Spleen (tissue), 11 donors: ENCODE data around the gene ILDR1. TPM values are rescaled to one million over a fixed set of nuclear protein-coding genes. Genes with fewer than 3 reads are reported as not detected.

Experiments
- DNase-seq: peaks from one replicate; pipeline ENCODE4 v3.0.0-alpha.2; 2020
- H3K27ac ChIP-seq, 8 donors: fragments of 200-600 bp; sonication (generic) in 7 of 8; 1 replicate in 4 of 8; 2 replicates in 4 of 8; pipeline versions ENCODE4 v1.5.0 to v1.8.0; 2016 to 2021; ENCODE audit warnings: inconsistent platforms in 4 of 8, mild to moderate bottlenecking in 4 of 8, moderate library complexity in 1 of 8
- H3K27me3 ChIP-seq, 7 donors: fragments of 200-600 bp; sonication (generic) in 6 of 7; replicated peaks in 1 of 7; 1 replicate in 4 of 7; 2 replicates in 3 of 7; pipeline versions ENCODE4 v1.5.0 to v1.8.0; 2016 to 2021; ENCODE audit warnings: inconsistent platforms in 3 of 7, mild to moderate bottlenecking in 1 of 7
- H3K36me3 ChIP-seq, 6 donors: fragments of 200-600 bp; sonication (generic) in 5 of 6; 1 replicate in 4 of 6; 2 replicates in 2 of 6; pipeline versions ENCODE4 v1.5.0 to v1.8.0; 2016 to 2021; ENCODE audit warnings: inconsistent platforms in 2 of 6
- H3K4me1 ChIP-seq, 6 donors: fragments of 200-600 bp; sonication (generic) in 5 of 6; 1 replicate in 3 of 6; 2 replicates in 3 of 6; pipeline versions ENCODE4 v1.5.0 to v1.8.0; 2016 to 2021; ENCODE audit warnings: inconsistent platforms in 3 of 6
- H3K4me3 ChIP-seq, 8 donors: fragments of 200-600 bp; sonication (generic) in 7 of 8; 1 replicate in 4 of 8; 2 replicates in 4 of 8; pipeline versions ENCODE4 v1.5.0 to v1.8.0; 2016 to 2021; ENCODE audit warnings: inconsistent platforms in 4 of 8, mild to moderate bottlenecking in 4 of 8, moderate library complexity in 2 of 8
- H3K9me3 ChIP-seq, 8 donors: fragments of 200-600 bp; sonication (generic) in 7 of 8; 1 replicate in 4 of 8; 2 replicates in 4 of 8; pipeline versions ENCODE4 v1.5.0 to v1.8.0; 2016 to 2021; ENCODE audit warnings: inconsistent platforms in 4 of 8
- CTCF ChIP-seq, 11 experiments: fragments of 200-600 bp in 7 of 11; fragments of 450-650 bp in 4 of 11; sonication (generic) in 4 of 11; IDR thresholded peaks in 8 of 11; conservative IDR thresholded peaks in 3 of 11; 1 replicate in 7 of 11; 2 replicates in 4 of 11; pipeline versions ENCODE4 v1.4.0 to v1.8.0; 2016 to 2021; ENCODE audit warnings: antibody characterized with exemption in 11 of 11, inconsistent platforms in 4 of 11, mild to moderate bottlenecking in 1 of 11
- POLR2A ChIP-seq, 3 donors: fragments of 450-650 bp; IDR thresholded peaks; one replicate each; pipeline ENCODE4 v1.5.1; 2017; ENCODE audit warnings: antibody characterized with exemption in 3 of 3, mild to moderate bottlenecking in 1 of 3
- POLR2AphosphoS5 ChIP-seq, 3 donors: sonication (generic); formaldehyde crosslinking; IDR thresholded peaks; one replicate each; pipeline ENCODE4 v1.5.1; 2017; ENCODE audit warnings: antibody characterized with exemption in 3 of 3
- WGBS, 5 donors: extraction: QIAGEN DNeasy Blood & Tissue Kit in 3 of 5; methylation state at CpG; one replicate each; pipeline versions ENCODE4 v1.1.5 to v1.1.7; 2013 to 2018; 5-methylcytosine and 5-hydroxymethylcytosine counted together
- intact Hi-C: fragments of 100-400 bp; cut with DNase I; formaldehyde crosslinking; loops from one replicate; pipeline ENCODE4 v1.15.0; 2023; ENCODE audit warnings: low total_unique reads
- polyA plus RNA-seq, 3 donors: library from polyadenylated mRNA; stranded (reverse); fragments of 200-250 nt; gene quantifications; one replicate each; pipeline ENCODE4 v1.2.1, GENCODE V29; 2013
- total RNA-seq, 7 donors: library from RNA; depleted of rRNA in 3 of 7; stranded (reverse); fragments of >200 nt in 3 of 7; fragmentation: NEBNext Ultra II Directional in 4 of 7; extraction: Animal tissue kit (Norgen Biotek cat#: 25700) in 4 of 7; gene quantifications; one replicate each; pipeline versions ENCODE4 v1.1.0 to v1.2.1, GENCODE V29; 2016 to 2021
- donor health status: healthy with polysubstance abuse.
- donor health status: DM: no; HTN: no; CAD: no; lungs with moderate emphysema.
- donor health status: DM: no; HTN: no; CAD: no.
- donor health status: Bipolar disorder and iron deficiency.
- donor health status: healthy.
- donor health status: DM: no; HTN: no; CAD: no.
- donor health status: DM: yes; HTN: yes; CAD: no.

ILDR1 gene
- total and polyA plus RNA-seq, 10 donors = 0.26 to 3.1 (median 0.95) TPM

GRCh38 chr3:121992601-121993560 lies 29.2 kb downstream of the ILDR1 start:
- H3K4me1 ChIP-seq = peaks cover 6 to 79% (median 50%) of the 10 kb centered on the region in 6 donors
- H3K36me3 ChIP-seq = no peaks in the 10 kb centered on the region
- H3K4me3 ChIP-seq = no peak overlapping the region
- H3K27ac ChIP-seq = peak overlapping the region in 5 of 8 donors; percentile 26 to 87 (median 35)
- 84 to 91% (median 89%) methylated on average over 28 to 31 of the region's 31 CpGs for WGBS, 5 donors
- no peaks in the 10 kb centered on the region for H3K9me3 ChIP-seq
- DNase-seq = peak; percentile 81
- no peaks in the 10 kb centered on the region for H3K27me3 ChIP-seq
- intact Hi-C loops = no loop called here
- TF ChIP-seq POLR2A (IDR thresholded peaks at IDR 0.05) (no peak), CTCF (IDR thresholded peaks at IDR 0.05 in 8 of 11, conservative IDR thresholded peaks at IDR 0.05 in 3 of 11) (no peak), POLR2AphosphoS5 (IDR thresholded peaks at IDR 0.05) (peak in 2 of 3 donors; percentile 41 to 47)

GRCh38 chr3:121989943-121990342 lies 32.1 kb downstream of the ILDR1 start:
- intact Hi-C loops = no loop called here
- no peak for DNase-seq
- no peaks in the 10 kb centered on the region for H3K9me3 ChIP-seq
- no peaks in the 10 kb centered on the region for H3K27me3 ChIP-seq
- no peaks in the 10 kb centered on the region for H3K36me3 ChIP-seq
- no peak overlapping the region for H3K4me3 ChIP-seq
- H3K27ac ChIP-seq = no peak overlapping the region
- peaks cover 0 to 51% (median 25%) of the 10 kb centered on the region in 6 donors for H3K4me1 ChIP-seq
- TF ChIP-seq CTCF (IDR thresholded peaks at IDR 0.05 in 8 of 11, conservative IDR thresholded peaks at IDR 0.05 in 3 of 11) (peak in 3 of 11 experiments; percentile 5 to 14 (median 14)), POLR2AphosphoS5 (IDR thresholded peaks at IDR 0.05) (no peak)

GRCh38 chr3:121988146-121988545 lies 33.9 kb downstream of the ILDR1 start:
- Histone ChIP-seq H3K36me3 (no peaks in the 10 kb centered on the region), H3K27me3 (no peaks in the 10 kb centered on the region), H3K4me3 (no peak overlapping the region), H3K9me3 (peaks cover 0 to 13% (median 11%) of the 10 kb centered on the region in 8 donors), H3K4me1 (peaks cover 0 to 33% (median 12%) of the 10 kb centered on the region in 6 donors), H3K27ac (no peak overlapping the region)
- TF ChIP-seq POLR2AphosphoS5 (IDR thresholded peaks at IDR 0.05) (no peak), CTCF (IDR thresholded peaks at IDR 0.05 in 8 of 11, conservative IDR thresholded peaks at IDR 0.05 in 3 of 11) (no peak)
- DNase-seq = no peak
- WGBS, 5 donors = 81 to 91% (median 86%) methylated on average over 2 of the region's 2 CpGs
- intact Hi-C loops = no loop called here

DNA sequence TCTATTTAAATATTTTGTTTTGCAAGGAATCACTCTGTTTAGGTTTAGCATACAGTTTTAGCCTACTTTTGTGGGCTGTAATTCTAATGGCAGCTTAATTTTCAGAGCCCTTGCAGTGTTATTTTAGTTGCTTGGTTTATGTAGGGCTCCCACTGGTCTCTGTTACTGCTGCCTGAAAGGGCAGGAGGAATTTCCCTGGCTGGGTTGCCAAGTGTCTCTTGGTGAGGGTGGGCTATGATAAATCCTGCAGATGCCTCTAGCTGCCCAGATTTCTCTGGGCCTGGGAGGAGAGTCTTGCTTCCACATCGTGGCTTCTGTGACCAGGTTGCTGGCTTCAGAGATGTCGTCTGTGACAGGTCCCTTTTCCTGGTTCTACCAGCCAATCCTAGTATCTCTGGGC lies 36.2 kb downstream of the ILDR1 start:
- intact Hi-C loops = no loop called here
- H3K4me3 ChIP-seq = no peak overlapping the region
- H3K36me3 ChIP-seq = no peaks in the 10 kb centered on the region
- 72 to 92% (median 83%) methylated on average over 2 of the region's 2 CpGs for WGBS, 5 donors
- DNase-seq = no peak
- TF ChIP-seq POLR2AphosphoS5 (IDR thresholded peaks at IDR 0.05) = no peak
- H3K4me1 ChIP-seq = peaks cover 0 to 11% (median 0%) of the 10 kb centered on the region in 6 donors
- no peak overlapping the region for H3K27ac ChIP-seq
- H3K27me3 ChIP-seq = no peaks in the 10 kb centered on the region
- H3K9me3 ChIP-seq = peaks cover 0 to 20% (median 14%) of the 10 kb centered on the region in 8 donors
